Measurements from ENCODE around the gene MOCS2. TPM values are rescaled to one million over a fixed set of nuclear protein-coding genes. Genes with fewer than 3 reads are reported as not detected.

The MOCS2 gene
- total and polyA plus RNA-seq, 4 experiments from 2014 or later: 23.1 to 49.4 (median 32.7) TPM

GRCh38 chr5:53123702-53124101, 14.1 kb upstream of the MOCS2 start:
- intact Hi-C loops (cut with micrococcal nuclease): loop anchor here (2.0 kb wide), 1 partner anchor 1105 kb away; no protein-coding TSS in a partner anchor
- no peaks in the 10 kb centered on the region for H3K9me3 ChIP-seq (ENCODE audit: control insufficient read depth in 1 of 2, low read length in 2 of 2)
- H3K9me3 Mint-ChIP-seq: no peaks in the 10 kb centered on the region
- no peak for DNase-seq
- H3K36me3 Mint-ChIP-seq: no peaks in the 10 kb centered on the region
- H3K27me3 Mint-ChIP-seq: peaks cover 0 to 2% of the 10 kb centered on the region in 2 donors
- no peak overlapping the region for H3K27ac ChIP-seq (ENCODE audit: low read depth, low read length)
- no peak overlapping the region for H3K4me3 ChIP-seq (ENCODE audit: low read length in 2 of 2)
- no peaks in the 10 kb centered on the region for H3K4me1 ChIP-seq (ENCODE audit: insufficient read depth, low read length)
- no peaks in the 10 kb centered on the region for H3K4me1 Mint-ChIP-seq
- CTCF ChIA-PET (ENCODE audit: partially characterized antibody): interaction anchor here (1.1 kb wide), 1 partner anchor 1105 kb away, joined by 3 read pairs; no protein-coding TSS in a partner anchor
- no peaks in the 10 kb centered on the region for H3K27me3 ChIP-seq (ENCODE audit: insufficient read depth, low read length)
- no peak overlapping the region for H3K27ac Mint-ChIP-seq
- POLR2A ChIA-PET (ENCODE audit: partially characterized antibody): no interaction called here
- H3K36me3 ChIP-seq (ENCODE audit: insufficient read depth, low read length): no peaks in the 10 kb centered on the region
- H3K4me3 Mint-ChIP-seq: no peak overlapping the region

GRCh38 chr5:53120165-53120564, 10.6 kb upstream of the MOCS2 start:
- Histone ChIP-seq H3K27me3 (ENCODE audit: insufficient read depth, low read length) (no peaks in the 10 kb centered on the region), H3K4me1 (ENCODE audit: insufficient read depth, low read length) (no peaks in the 10 kb centered on the region), H3K4me3 (ENCODE audit: low read length in 2 of 2) (no peak overlapping the region), H3K27ac (ENCODE audit: low read depth, low read length) (no peak overlapping the region), H3K36me3 (ENCODE audit: insufficient read depth, low read length) (no peaks in the 10 kb centered on the region), H3K9me3 (ENCODE audit: control insufficient read depth in 1 of 2, low read length in 2 of 2) (no peaks in the 10 kb centered on the region)
- ChIA-PET CTCF (ENCODE audit: partially characterized antibody) (no interaction called here), POLR2A (ENCODE audit: partially characterized antibody) (no interaction called here)
- peaks cover 0 to under 1% (median 0%) of the 10 kb centered on the region in 4 donors for H3K4me1 Mint-ChIP-seq
- H3K9me3 Mint-ChIP-seq: no peaks in the 10 kb centered on the region
- H3K27me3 Mint-ChIP-seq: peaks cover 0 to 1% of the 10 kb centered on the region in 2 donors
- no peaks in the 10 kb centered on the region for H3K36me3 Mint-ChIP-seq
- intact Hi-C loops (cut with micrococcal nuclease): no loop called here
- DNase-seq: no peak
- no peak overlapping the region for H3K4me3 Mint-ChIP-seq
- H3K27ac Mint-ChIP-seq: peak overlapping the region in 1 of 7 donors; percentile 16

GRCh38 chr5:53118879-53119278, 9.3 kb upstream of the MOCS2 start:
- DNase-seq: no peak
- ChIA-PET CTCF (ENCODE audit: partially characterized antibody) (interaction anchor here (1.0 kb wide), 1 partner anchor 9 kb away, joined by 4 read pairs; the partner anchor contains the start of gene MOCS2), POLR2A (ENCODE audit: partially characterized antibody) (interaction anchor here (0.9 kb wide), 1 partner anchor 170 kb away, joined by 3 read pairs; no protein-coding TSS in a partner anchor)
- H3K27ac Mint-ChIP-seq: no peak overlapping the region
- H3K4me3 Mint-ChIP-seq: no peak overlapping the region
- no peaks in the 10 kb centered on the region for H3K9me3 Mint-ChIP-seq
- Histone ChIP-seq H3K36me3 (ENCODE audit: insufficient read depth, low read length) (no peaks in the 10 kb centered on the region), H3K27me3 (ENCODE audit: insufficient read depth, low read length) (no peaks in the 10 kb centered on the region), H3K4me3 (ENCODE audit: low read length in 2 of 2) (no peak overlapping the region), H3K9me3 (ENCODE audit: control insufficient read depth in 1 of 2, low read length in 2 of 2) (no peaks in the 10 kb centered on the region), H3K27ac (ENCODE audit: low read depth, low read length) (no peak overlapping the region), H3K4me1 (ENCODE audit: insufficient read depth, low read length) (no peaks in the 10 kb centered on the region)
- peaks cover 0 to 1% of the 10 kb centered on the region in 2 donors for H3K27me3 Mint-ChIP-seq
- no peaks in the 10 kb centered on the region for H3K36me3 Mint-ChIP-seq
- peaks cover 0 to 2% (median 0%) of the 10 kb centered on the region in 4 donors for H3K4me1 Mint-ChIP-seq
- intact Hi-C loops (cut with micrococcal nuclease): no loop called here

GRCh38 chr5:53116597-53116996, 7.0 kb upstream of the MOCS2 start:
- no peaks in the 10 kb centered on the region for H3K9me3 ChIP-seq (ENCODE audit: control insufficient read depth in 1 of 2, low read length in 2 of 2)
- H3K27me3 ChIP-seq (ENCODE audit: insufficient read depth, low read length): no peaks in the 10 kb centered on the region
- peaks cover 0 to 2% (median 0%) of the 10 kb centered on the region in 4 donors for H3K4me1 Mint-ChIP-seq
- CTCF ChIA-PET (ENCODE audit: partially characterized antibody): interaction anchor here (3.7 kb wide), 1 partner anchor 168 kb away, joined by 21 read pairs; no protein-coding TSS in a partner anchor
- H3K4me3 ChIP-seq (ENCODE audit: low read length in 2 of 2): no peak overlapping the region
- peaks cover 0 to 1% of the 10 kb centered on the region in 2 donors for H3K27me3 Mint-ChIP-seq
- H3K27ac ChIP-seq (ENCODE audit: low read depth, low read length): no peak overlapping the region
- no peak overlapping the region for H3K27ac Mint-ChIP-seq
- no peak for DNase-seq
- H3K4me1 ChIP-seq (ENCODE audit: insufficient read depth, low read length): no peaks in the 10 kb centered on the region
- POLR2A ChIA-PET (ENCODE audit: partially characterized antibody): no interaction called here
- H3K36me3 Mint-ChIP-seq: no peaks in the 10 kb centered on the region
- H3K9me3 Mint-ChIP-seq: no peaks in the 10 kb centered on the region
- H3K4me3 Mint-ChIP-seq: no peak overlapping the region
- no peaks in the 10 kb centered on the region for H3K36me3 ChIP-seq (ENCODE audit: insufficient read depth, low read length)
- intact Hi-C loops (cut with micrococcal nuclease): no loop called here

GRCh38 chr5:53114988-53115387, 5.4 kb upstream of the MOCS2 start:
- DNase-seq: no peak
- H3K27me3 Mint-ChIP-seq: peaks cover 0 to 1% of the 10 kb centered on the region in 2 donors
- no peaks in the 10 kb centered on the region for H3K27me3 ChIP-seq (ENCODE audit: insufficient read depth, low read length)
- H3K36me3 ChIP-seq (ENCODE audit: insufficient read depth, low read length): no peaks in the 10 kb centered on the region
- H3K9me3 ChIP-seq (ENCODE audit: control insufficient read depth in 1 of 2, low read length in 2 of 2): no peaks in the 10 kb centered on the region
- no peaks in the 10 kb centered on the region for H3K36me3 Mint-ChIP-seq
- no peak overlapping the region for H3K27ac ChIP-seq (ENCODE audit: low read depth, low read length)
- peaks cover 8 to 10% (median 10%) of the 10 kb centered on the region in 4 donors for H3K4me1 Mint-ChIP-seq
- H3K4me3 Mint-ChIP-seq: no peak overlapping the region
- POLR2A ChIA-PET (ENCODE audit: partially characterized antibody): no interaction called here
- intact Hi-C loops (cut with micrococcal nuclease): no loop called here
- no peaks in the 10 kb centered on the region for H3K9me3 Mint-ChIP-seq
- no peak overlapping the region for H3K27ac Mint-ChIP-seq
- CTCF ChIA-PET (ENCODE audit: partially characterized antibody): interaction anchor here (0.7 to 3.7 kb wide), 3 partner anchors 12 to 169 kb away, joined by 3 to 21 read pairs (median 4); no protein-coding TSS in a partner anchor
- H3K4me3 ChIP-seq (ENCODE audit: low read length in 2 of 2): no peak overlapping the region
- H3K4me1 ChIP-seq (ENCODE audit: insufficient read depth, low read length): peaks cover 10% of the 10 kb centered on the region

GRCh38 chr5:53113947-53114346, 4.4 kb upstream of the MOCS2 start:
- Histone ChIP-seq H3K36me3 (ENCODE audit: insufficient read depth, low read length) (no peaks in the 10 kb centered on the region), H3K9me3 (ENCODE audit: control insufficient read depth in 1 of 2, low read length in 2 of 2) (no peaks in the 10 kb centered on the region), H3K27ac (ENCODE audit: low read depth, low read length) (no peak overlapping the region), H3K4me3 (ENCODE audit: low read length in 2 of 2) (no peak overlapping the region), H3K27me3 (ENCODE audit: insufficient read depth, low read length) (no peaks in the 10 kb centered on the region), H3K4me1 (ENCODE audit: insufficient read depth, low read length) (peaks cover 12% of the 10 kb centered on the region)
- Mint-ChIP-seq H3K9me3 (no peaks in the 10 kb centered on the region), H3K27ac (no peak overlapping the region), H3K4me3 (no peak overlapping the region), H3K4me1 (peaks cover 10 to 18% (median 10%) of the 10 kb centered on the region in 4 donors), H3K36me3 (peaks cover 0 to 6% of the 10 kb centered on the region in 2 donors), H3K27me3 (peaks cover 0 to 1% of the 10 kb centered on the region in 2 donors)
- CTCF ChIA-PET (ENCODE audit: partially characterized antibody): interaction anchor here (3.7 kb wide), 1 partner anchor 166 kb away, joined by 21 read pairs; no protein-coding TSS in a partner anchor
- intact Hi-C loops (cut with micrococcal nuclease): no loop called here
- no peak for DNase-seq
- POLR2A ChIA-PET (ENCODE audit: partially characterized antibody): no interaction called here

GRCh38 chr5:53112909-53113308, 3.4 kb upstream of the MOCS2 start:
- no peak for DNase-seq
- peaks cover 0 to 8% of the 10 kb centered on the region in 2 donors for H3K36me3 Mint-ChIP-seq
- intact Hi-C loops (cut with micrococcal nuclease): no loop called here

More at GRCh38 chr5:53112909-53113308, 3.4 kb upstream of the MOCS2 start:
- peaks cover 11 to 26% (median 14%) of the 10 kb centered on the region in 4 donors for H3K4me1 Mint-ChIP-seq
- Histone ChIP-seq H3K36me3 (ENCODE audit: insufficient read depth, low read length) (no peaks in the 10 kb centered on the region), H3K9me3 (ENCODE audit: control insufficient read depth in 1 of 2, low read length in 2 of 2) (no peaks in the 10 kb centered on the region), H3K27ac (ENCODE audit: low read depth, low read length) (no peak overlapping the region), H3K27me3 (ENCODE audit: insufficient read depth, low read length) (no peaks in the 10 kb centered on the region), H3K4me3 (ENCODE audit: low read length in 2 of 2) (no peak overlapping the region), H3K4me1 (ENCODE audit: insufficient read depth, low read length) (peaks cover 22% of the 10 kb centered on the region)
- no peaks in the 10 kb centered on the region for H3K9me3 Mint-ChIP-seq
- H3K4me3 Mint-ChIP-seq: no peak overlapping the region
- ChIA-PET CTCF (ENCODE audit: partially characterized antibody) (no interaction called here), POLR2A (ENCODE audit: partially characterized antibody) (no interaction called here)
- no peaks in the 10 kb centered on the region for H3K27me3 Mint-ChIP-seq
- no peak overlapping the region for H3K27ac Mint-ChIP-seq
